Measurements from ENCODE around the gene RPL18. TPM values are rescaled to one million over a fixed set of nuclear protein-coding genes. Genes with fewer than 3 reads are reported as not detected.

Gene RPL18
- total RNA-seq, 1 donor from 2014 or later: 1,447 TPM

GRCh38 chr19:48629599-48630295, 10.8 kb upstream of the RPL18 start:
- no peak for DNase-seq

DNA sequence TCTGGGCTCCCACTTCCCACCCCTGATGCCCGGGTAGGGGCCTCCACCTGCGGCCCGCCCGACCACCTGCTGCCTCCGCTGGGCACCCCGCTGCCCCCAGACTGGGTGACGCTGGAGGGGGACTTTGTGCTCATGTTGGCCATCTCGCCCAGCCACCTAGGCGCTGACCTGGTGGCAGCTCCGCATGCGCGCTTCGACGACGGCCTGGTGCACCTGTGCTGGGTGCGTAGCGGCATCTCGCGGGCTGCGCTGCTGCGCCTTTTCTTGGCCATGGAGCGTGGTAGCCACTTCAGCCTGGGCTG, 10.3 kb upstream of the RPL18 start:
- no peak for DNase-seq

DNA sequence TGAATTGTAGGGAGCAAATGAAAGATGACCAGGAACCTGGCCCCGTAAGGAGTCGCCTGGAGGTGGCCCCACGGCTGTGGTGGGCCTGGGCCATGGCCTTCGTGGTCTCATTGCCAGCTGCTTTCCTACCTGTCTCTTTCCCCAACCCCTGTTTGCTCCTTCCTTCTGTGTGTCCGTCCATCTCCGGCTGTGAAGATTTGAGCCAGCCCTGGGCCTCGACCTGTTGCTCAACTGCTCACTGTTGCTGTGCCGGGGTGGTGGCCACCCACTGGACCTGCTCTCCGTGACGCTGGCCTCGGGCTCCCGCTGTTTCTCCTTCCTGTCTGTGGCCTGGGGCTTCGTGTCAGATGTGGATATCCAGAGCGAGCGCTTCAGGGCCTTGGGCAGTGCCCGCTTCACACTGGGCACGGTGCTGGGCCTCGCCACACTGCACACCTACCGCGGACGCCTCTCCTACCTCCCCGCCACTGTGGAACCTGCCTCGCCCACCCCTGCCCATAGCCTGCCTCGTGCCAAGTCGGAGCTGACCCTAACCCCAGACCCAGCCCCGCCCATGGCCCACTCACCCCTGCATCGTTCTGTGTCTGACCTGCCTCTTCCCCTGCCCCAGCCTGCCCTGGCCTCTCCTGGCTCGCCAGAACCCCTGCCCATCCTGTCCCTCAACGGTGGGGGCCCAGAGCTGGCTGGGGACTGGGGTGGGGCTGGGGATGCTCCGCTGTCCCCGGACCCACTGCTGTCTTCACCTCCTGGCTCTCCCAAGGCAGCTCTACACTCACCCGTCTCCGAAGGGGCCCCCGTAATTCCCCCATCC, 9.7 kb upstream of the RPL18 start:
- no peak for DNase-seq

GRCh38 chr19:48627865-48628314, 8.9 kb upstream of the RPL18 start:
- no peak for DNase-seq

GRCh38 chr19:48627201-48627864, 8.4 kb upstream of the RPL18 start:
- DNase-seq: no peak

- no peak for DNase-seq
Observed at GRCh38 chr19:48625891-48626327, 6.9 kb upstream of the RPL18 start.

- DNase-seq: no peak
Observed at GRCh38 chr19:48624791-48625723, 6.1 kb upstream of the RPL18 start.

DNA sequence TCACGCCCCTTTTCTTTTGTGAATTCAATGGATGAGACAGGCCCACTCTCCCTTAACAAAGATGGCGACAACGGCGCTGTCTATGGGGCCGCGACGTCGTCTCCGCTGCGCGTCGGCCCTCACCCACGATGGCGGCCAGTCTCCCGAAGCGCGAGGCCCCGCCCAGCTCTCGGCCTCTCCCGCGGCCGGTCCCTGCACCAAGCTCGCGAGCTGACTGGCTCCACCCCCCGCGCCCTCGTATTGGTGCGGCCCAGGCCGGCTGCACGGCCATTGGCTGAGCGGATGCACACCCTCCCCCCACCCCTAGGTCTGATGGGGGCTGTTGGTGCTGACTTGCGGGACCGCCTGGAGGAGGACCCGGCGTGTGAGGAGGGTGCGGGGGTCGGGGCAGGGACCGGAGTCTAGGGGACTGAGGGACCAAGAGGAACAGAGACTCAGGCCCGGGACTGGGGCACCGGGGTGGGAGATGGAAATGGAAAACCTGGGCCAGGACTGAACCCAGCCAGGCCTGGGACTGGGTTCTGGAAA, 5.2 kb upstream of the RPL18 start:
- DNase-seq: peak; percentile 97

DNA sequence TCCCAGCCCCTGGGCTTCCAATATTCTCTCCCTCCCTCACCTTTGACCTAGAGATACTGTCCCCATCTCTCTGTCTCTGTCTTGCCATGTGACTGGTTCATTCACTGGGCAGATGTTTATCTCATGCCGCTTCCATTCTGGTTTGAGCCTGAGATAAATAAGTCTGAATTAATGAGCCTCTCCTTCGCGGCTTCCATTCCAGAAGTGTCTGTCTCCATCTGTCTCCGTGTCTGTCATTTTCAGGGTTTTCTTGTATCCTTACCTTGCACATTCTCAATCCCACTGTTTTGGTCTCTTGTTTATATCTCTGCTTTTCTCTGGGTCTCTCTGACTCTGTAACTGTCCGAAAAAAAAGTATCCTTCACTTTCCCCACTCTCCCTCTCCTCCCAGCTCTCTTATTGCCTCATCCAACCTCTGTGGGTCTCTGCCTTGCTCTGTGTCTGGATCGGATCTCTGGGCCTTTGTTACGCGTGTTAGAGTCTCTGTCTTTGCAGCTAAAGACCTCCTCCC, 4.6 kb upstream of the RPL18 start:
- no peak for DNase-seq

- DNase-seq: no peak
Observed at GRCh38 chr19:48619692-48620585, 961 bp upstream of the RPL18 start.

DNA sequence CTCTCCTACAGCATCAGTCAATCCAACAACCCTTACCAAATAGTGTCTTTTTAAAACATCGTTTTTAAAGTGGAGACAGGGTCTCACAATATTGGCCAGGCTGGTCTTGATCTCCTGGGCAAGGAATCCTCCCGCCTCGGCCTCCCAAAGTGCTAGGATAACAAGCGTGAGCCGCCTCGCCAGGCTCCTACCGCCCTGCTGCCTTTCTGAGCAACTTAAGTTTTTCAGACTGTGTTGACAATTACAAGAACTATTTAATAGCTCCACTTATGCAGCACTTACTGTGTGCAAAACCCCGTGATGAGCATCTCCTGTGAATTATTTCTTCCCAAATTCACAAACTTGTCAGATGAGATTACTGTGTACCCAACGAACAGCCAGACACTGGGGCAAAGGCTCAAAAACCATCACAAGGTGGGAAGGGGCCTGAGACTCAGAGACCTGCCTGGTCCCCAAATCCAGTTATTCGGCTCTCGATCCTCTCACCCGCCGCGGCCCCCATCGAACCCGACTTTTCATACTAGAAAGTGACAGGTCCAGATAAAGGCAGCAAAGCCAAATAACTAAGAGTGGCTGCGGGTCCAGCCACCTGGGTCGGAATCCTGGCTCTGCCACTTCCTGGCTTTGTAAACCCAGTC, 581 bp downstream of the RPL18 start:
- DNase-seq: no peak

GRCh38 chr19:48617146-48617937, 1.6 kb downstream of the RPL18 start:
- DNase-seq: no peak

DNA sequence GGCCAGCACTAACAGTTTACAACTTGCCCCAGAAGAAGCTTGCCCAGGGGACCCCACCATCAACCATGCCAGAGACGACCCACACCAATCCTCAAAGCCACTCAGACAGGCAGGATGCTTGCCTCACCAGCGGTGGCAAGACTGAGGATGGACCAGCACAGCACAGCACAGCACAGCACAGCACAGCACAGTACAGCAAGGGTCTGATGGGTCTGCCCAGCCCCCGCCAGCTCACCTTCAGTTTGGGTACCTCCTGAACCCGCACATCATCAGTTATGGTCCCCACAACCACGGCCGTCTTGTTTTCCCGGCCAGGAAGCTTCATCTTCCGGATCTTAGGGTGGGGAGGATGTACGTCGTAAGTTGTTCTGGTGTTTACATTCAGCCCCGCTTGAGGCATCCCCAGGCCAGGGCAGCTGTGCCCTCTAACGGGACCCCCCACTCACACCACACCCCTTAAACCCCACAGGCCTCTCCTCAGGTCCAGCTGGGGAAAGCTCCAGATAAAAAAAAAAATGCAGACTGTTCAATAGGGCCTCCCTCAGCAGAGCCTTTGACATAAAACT, 2.4 kb downstream of the RPL18 start:
- no peak for DNase-seq

DNA sequence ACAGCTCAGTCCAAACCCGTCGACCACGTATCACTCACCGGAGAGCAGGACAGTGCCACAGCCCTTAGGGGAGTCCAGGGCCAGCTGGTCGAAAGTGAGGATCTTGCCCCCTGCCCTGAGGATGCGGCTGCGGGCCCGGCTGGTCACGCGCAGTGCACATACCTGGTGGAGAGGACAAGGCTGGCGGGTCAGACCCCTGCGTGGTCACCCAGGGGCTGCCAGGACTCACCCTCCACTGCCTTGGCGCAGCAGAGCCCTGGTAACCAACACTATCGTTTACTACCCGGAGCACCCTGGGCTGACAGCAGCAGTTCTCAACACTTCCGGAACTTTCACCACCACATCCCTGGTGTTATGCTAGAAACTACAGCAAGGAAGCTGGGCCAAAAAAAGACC, 2.9 kb downstream of the RPL18 start:
- DNase-seq: no peak

GRCh38 chr19:48615231-48616040, 3.5 kb downstream of the RPL18 start:
- no peak for DNase-seq

DNA sequence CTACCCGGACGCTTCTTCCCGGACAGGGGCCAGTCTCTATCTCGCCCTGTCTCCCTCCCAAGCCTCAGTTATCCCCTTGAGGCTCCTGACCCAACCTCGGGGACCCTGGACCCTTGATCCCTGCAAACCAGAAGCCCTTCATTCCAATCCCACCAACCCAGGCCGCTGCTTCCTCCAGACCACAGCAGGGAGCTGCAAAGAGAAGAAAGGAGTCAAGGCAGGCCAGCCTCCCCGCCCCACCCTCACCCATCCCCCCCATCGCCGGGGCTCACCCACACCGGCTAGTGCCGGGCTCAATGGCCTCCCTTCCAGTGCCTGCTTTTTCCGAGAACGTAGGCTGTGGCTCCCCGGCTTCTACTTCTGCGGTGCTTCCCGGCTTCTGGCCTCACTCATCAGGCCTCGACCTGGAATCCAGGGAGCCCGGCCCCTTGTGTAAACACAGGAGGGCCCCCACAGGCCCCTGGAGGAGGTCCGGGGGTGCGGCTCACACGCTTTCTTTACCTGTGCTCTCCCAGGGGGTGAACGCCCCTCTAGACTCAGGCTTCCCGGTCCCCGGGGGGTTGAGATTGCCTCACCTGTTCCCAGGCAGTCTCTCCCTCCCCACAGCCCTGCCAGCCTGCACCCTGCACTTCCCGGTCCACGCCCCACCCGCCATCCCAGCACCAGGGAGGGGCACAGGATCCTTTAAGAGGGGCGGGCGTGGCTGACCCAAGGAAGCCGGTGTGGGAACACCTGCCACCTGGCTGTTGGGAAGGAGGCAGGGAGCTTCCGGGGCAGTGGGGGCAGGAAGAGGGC, 4.3 kb downstream of the RPL18 start, which contains the start of gene FAM83E:
Gene FAM83E (minus strand): TSS at position 641 of the 795 bp plus-strand sequence. CDS start 1,704 bp downstream, outside the sequence.
- no peak for DNase-seq

DNA sequence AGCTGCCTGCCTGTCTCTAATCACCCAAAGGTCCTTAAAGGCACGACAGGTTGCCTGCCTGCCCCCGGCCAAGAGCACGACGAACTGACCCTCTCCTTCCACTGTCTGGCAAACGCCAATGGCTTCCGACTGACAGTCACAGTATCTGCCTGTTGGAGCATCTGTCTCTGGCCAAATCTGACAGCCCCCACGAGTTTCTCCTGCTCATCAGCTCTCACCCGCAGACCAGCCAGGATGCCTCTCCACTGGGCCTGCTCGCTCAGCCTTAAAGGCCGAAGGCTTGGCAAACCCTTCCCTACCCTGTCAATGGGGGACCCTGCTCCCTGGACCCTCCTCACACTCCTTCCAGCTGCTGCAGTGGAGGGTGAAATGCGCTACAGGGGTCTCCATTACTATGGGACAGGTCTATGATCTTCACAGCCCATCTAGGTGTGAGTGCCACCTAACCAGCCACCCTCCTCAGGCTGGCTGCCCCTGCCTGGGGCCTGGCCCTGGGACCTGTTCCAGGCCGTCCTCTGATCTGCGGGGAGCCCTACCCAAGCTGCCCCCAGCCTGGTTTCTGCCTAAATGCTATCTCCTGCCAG, 5.0 kb downstream of the RPL18 start:
- no peak for DNase-seq
